ENCODE measurements around the gene SYS1.

The SYS1 gene

GRCh38 chr20:45372646-45373352 lies 9.8 kb downstream of the SYS1 start:
- DNase-seq (ENCODE audit: insufficient read length, low spot score), result no peak
- FAIRE-seq, result no peak

GRCh38 chr20:45373353-45374100 lies 10.6 kb downstream of the SYS1 start:
- TF ChIP-seq POLR2A (IDR thresholded peaks at IDR 0.05; ENCODE audit: low read depth, low read length), result no peak
- FAIRE-seq, result no peak
- DNase-seq (ENCODE audit: insufficient read length, low spot score), result peak; percentile 42

More at GRCh38 chr20:45372646-45373352, 9.8 kb downstream of the SYS1 start:
- no peak for TF ChIP-seq POLR2A (IDR thresholded peaks at IDR 0.05; ENCODE audit: low read depth, low read length)

- FAIRE-seq (no peak), DNase-seq (ENCODE audit: insufficient read length, low spot score) (no peak)
- TF ChIP-seq POLR2A (IDR thresholded peaks at IDR 0.05; ENCODE audit: low read depth, low read length), result no peak
Measured at GRCh38 chr20:45374101-45374467, 11.1 kb downstream of the SYS1 start.

GRCh38 chr20:45374966-45375365 lies 12.0 kb downstream of the SYS1 start:
- DNase-seq (ENCODE audit: insufficient read length, low spot score) (no peak), FAIRE-seq (no peak)
- no peak for TF ChIP-seq POLR2A (IDR thresholded peaks at IDR 0.05; ENCODE audit: low read depth, low read length)

GRCh38 chr20:45377269-45377668 lies 14.3 kb downstream of the SYS1 start:
- DNase-seq (ENCODE audit: insufficient read length, low spot score) (no peak), FAIRE-seq (no peak)
- TF ChIP-seq POLR2A (IDR thresholded peaks at IDR 0.05; ENCODE audit: low read depth, low read length), result no peak

GRCh38 chr20:45378191-45378590 lies 15.2 kb downstream of the SYS1 start, which contains the start of gene TP53TG5:
Gene TP53TG5 (minus strand): TSS chr20:45378325. CDS start chr20:45378236, 89 bp downstream.
- TF ChIP-seq POLR2A (IDR thresholded peaks at IDR 0.05; ENCODE audit: low read depth, low read length), result no peak
- DNase-seq (ENCODE audit: insufficient read length, low spot score) (no peak), FAIRE-seq (no peak)

GRCh38 chr20:45387274-45387673 lies 24.3 kb downstream of the SYS1 start:
- no peak for TF ChIP-seq POLR2A (IDR thresholded peaks at IDR 0.05; ENCODE audit: low read depth, low read length)
- no peak for FAIRE-seq
- no peak for DNase-seq (ENCODE audit: insufficient read length, low spot score)

- TF ChIP-seq POLR2A (IDR thresholded peaks at IDR 0.05; ENCODE audit: low read depth, low read length), result no peak
- DNase-seq (ENCODE audit: insufficient read length, low spot score) (no peak), FAIRE-seq (no peak)
Measured at GRCh38 chr20:45390931-45391330, 28.0 kb downstream of the SYS1 start.

GRCh38 chr20:45391559-45391958 lies 28.6 kb downstream of the SYS1 start:
- TF ChIP-seq POLR2A (IDR thresholded peaks at IDR 0.05; ENCODE audit: low read depth, low read length), result no peak
- FAIRE-seq (no peak), DNase-seq (ENCODE audit: insufficient read length, low spot score) (no peak)

GRCh38 chr20:45392733-45393132 lies 29.8 kb downstream of the SYS1 start:
- FAIRE-seq, result no peak
- DNase-seq (ENCODE audit: insufficient read length, low spot score), result no peak
- TF ChIP-seq POLR2A (IDR thresholded peaks at IDR 0.05; ENCODE audit: low read depth, low read length), result no peak

- FAIRE-seq, result no peak
- DNase-seq (ENCODE audit: insufficient read length, low spot score), result no peak
Measured at GRCh38 chr20:45394221-45395113, 31.5 kb downstream of the SYS1 start.

GRCh38 chr20:45395114-45395415 lies 32.1 kb downstream of the SYS1 start:
- FAIRE-seq, result no peak
- DNase-seq (ENCODE audit: insufficient read length, low spot score), result no peak
- TF ChIP-seq POLR2A (IDR thresholded peaks at IDR 0.05; ENCODE audit: low read depth, low read length), result 0 out of 2 replicates have a peak, but pooled peaks have one; percentile 3

More at GRCh38 chr20:45394221-45395113, 31.5 kb downstream of the SYS1 start:
- no peak for TF ChIP-seq POLR2A (IDR thresholded peaks at IDR 0.05; ENCODE audit: low read depth, low read length)

GRCh38 chr20:45399018-45399417 lies 36.1 kb downstream of the SYS1 start:
- FAIRE-seq (no peak), DNase-seq (ENCODE audit: insufficient read length, low spot score) (no peak)
- TF ChIP-seq POLR2A (IDR thresholded peaks at IDR 0.05; ENCODE audit: low read depth, low read length), result no peak
